ENCODE results near the gene ARHGAP10. TPM values are rescaled to one million over a fixed set of nuclear protein-coding genes. Genes with fewer than 3 reads are reported as not detected.

Gene ARHGAP10
- total RNA-seq, 4 donors from 2014 or later, result 131 to 217 (median 206) TPM

- H3K4me3 ChIP-seq, result no peak overlapping the region
- H3K27ac ChIP-seq, result no peak overlapping the region
- TF ChIP-seq CTCF (IDR thresholded peaks at IDR 0.05) (no peak), POLR2A (IDR thresholded peaks at IDR 0.05) (no peak)
- peaks cover 0 to 21% (median 0%) of the 10 kb centered on the region in 3 donors for H3K36me3 ChIP-seq
- peaks cover 0 to 11% (median 0%) of the 10 kb centered on the region in 4 donors for H3K9me3 ChIP-seq
- no peak for DNase-seq (ENCODE audit: low spot score in 2 of 2)
- 87 to 89% methylated on average over 6 of the region's 6 CpGs for WGBS, 2 donors
- no peaks in the 10 kb centered on the region for H3K4me1 ChIP-seq
- no peaks in the 10 kb centered on the region for H3K27me3 ChIP-seq
These were observed 357.7 kb downstream of the ARHGAP10 start for GRCh38 chr4:148089624-148090023.

GRCh38 chr4:148090029-148090428 lies 358.1 kb downstream of the ARHGAP10 start:
- Histone ChIP-seq H3K27me3 (no peaks in the 10 kb centered on the region), H3K4me1 (no peaks in the 10 kb centered on the region), H3K4me3 (no peak overlapping the region), H3K9me3 (peaks cover 0 to 9% (median 0%) of the 10 kb centered on the region in 4 donors), H3K27ac (no peak overlapping the region), H3K36me3 (peaks cover 0 to 21% (median 0%) of the 10 kb centered on the region in 3 donors)
- DNase-seq (ENCODE audit: low spot score in 2 of 2), result no peak
- TF ChIP-seq POLR2A (IDR thresholded peaks at IDR 0.05) (no peak), EP300 (IDR thresholded peaks at IDR 0.05) (no peak), CTCF (IDR thresholded peaks at IDR 0.05) (no peak)
- WGBS, 2 donors, result 88 to 94% methylated on average over 6 of the region's 6 CpGs

GRCh38 chr4:148090503-148091476 lies 358.9 kb downstream of the ARHGAP10 start:
- WGBS, 2 donors, result 93 to 95% methylated on average over 14 to 17 of the region's 17 CpGs
- no peaks in the 10 kb centered on the region for H3K4me1 ChIP-seq
- H3K27me3 ChIP-seq, result no peaks in the 10 kb centered on the region
- no peak overlapping the region for H3K4me3 ChIP-seq
- TF ChIP-seq CTCF (IDR thresholded peaks at IDR 0.05) (no peak), POLR2A (IDR thresholded peaks at IDR 0.05) (no peak), EP300 (IDR thresholded peaks at IDR 0.05) (no peak)
- no peak for DNase-seq (ENCODE audit: low spot score in 2 of 2)
- H3K9me3 ChIP-seq, result peaks cover 0 to 9% (median 0%) of the 10 kb centered on the region in 4 donors
- peaks cover 0 to 21% (median 0%) of the 10 kb centered on the region in 3 donors for H3K36me3 ChIP-seq
- H3K27ac ChIP-seq, result no peak overlapping the region

GRCh38 chr4:148091896-148092295 lies 360.0 kb downstream of the ARHGAP10 start:
- H3K4me3 ChIP-seq, result no peak overlapping the region
- TF ChIP-seq EP300 (IDR thresholded peaks at IDR 0.05), result no peak
- no peak for TF ChIP-seq CTCF (IDR thresholded peaks at IDR 0.05)
- TF ChIP-seq POLR2A (IDR thresholded peaks at IDR 0.05), result no peak
- no peak for DNase-seq (ENCODE audit: low spot score in 2 of 2)
- H3K4me1 ChIP-seq, result no peaks in the 10 kb centered on the region
- H3K9me3 ChIP-seq, result no peaks in the 10 kb centered on the region
- 66 to 70% methylated on average over 4 of the region's 4 CpGs for WGBS, 2 donors
- H3K27ac ChIP-seq, result no peak overlapping the region
- peaks cover 0 to 21% (median 0%) of the 10 kb centered on the region in 3 donors for H3K36me3 ChIP-seq
- no peaks in the 10 kb centered on the region for H3K27me3 ChIP-seq
